Prostate gland (tissue), 2 donors: ENCODE results near the gene PLCB4. TPM values are rescaled to one million over a fixed set of nuclear protein-coding genes. Genes with fewer than 3 reads are reported as not detected.
"Not testable (repeated sequence)": the region's sequence is repeated elsewhere in the genome, so short reads cannot be mapped to it uniquely, and the experiment has no call there.

Source experiments
- DNase-seq: peaks from one replicate; pipeline ENCODE4 v3.0.0-alpha.2; 2019; ENCODE audit warnings: low spot score
- H3K27ac ChIP-seq, 2 donors: fragments of 200-600 bp; sonication (generic); 2 replicates each; pipeline ENCODE4 v1.5.1; 2017 to 2019
- H3K27me3 ChIP-seq: fragments of 200-600 bp; sonication (generic); replicated peaks from 2 replicates; pipeline ENCODE4 v1.5.1; 2019; ENCODE audit not compliant: insufficient read depth
- H3K36me3 ChIP-seq, 2 donors: fragments of 200-600 bp; sonication (generic); 1 replicate in 1 of 2; 2 replicates in 1 of 2; pipeline versions ENCODE4 v1.5.1 to v1.8.1; 2017 to 2019
- H3K4me1 ChIP-seq: fragments of 200-600 bp; sonication (generic); replicated peaks from 2 replicates; pipeline ENCODE4 v1.5.1; 2019
- H3K4me3 ChIP-seq, 2 donors: fragments of 200-600 bp; sonication (generic); 2 replicates each; pipeline ENCODE4 v1.5.1; 2017 to 2019
- H3K9me3 ChIP-seq: fragments of 200-600 bp; sonication (generic); 2 replicates; pipeline ENCODE4 v1.5.1; 2017
- CTCF ChIP-seq, 4 experiments: fragments of 200-600 bp in 2 of 4; fragments of 450-650 bp in 2 of 4; sonication (generic) in 2 of 4; IDR thresholded peaks; 1 replicate in 3 of 4; 2 replicates in 1 of 4; pipeline ENCODE4 v1.5.1; 2016 to 2019; ENCODE audit warnings: antibody characterized with exemption in 4 of 4, mild to moderate bottlenecking in 2 of 4, moderate library complexity in 2 of 4
- POLR2A ChIP-seq: fragments of 450-650 bp; IDR thresholded peaks from one replicate; pipeline ENCODE4 v1.6.1; 2016; ENCODE audit warnings: antibody characterized with exemption, mild to moderate bottlenecking
- POLR2AphosphoS5 ChIP-seq: sonication (generic); formaldehyde crosslinking; IDR thresholded peaks from one replicate; pipeline ENCODE4 v1.6.1; 2017; ENCODE audit warnings: antibody characterized with exemption
- WGBS: methylation state at CpG from one replicate; pipeline ENCODE4 v1.1.5; 2018; 5-methylcytosine and 5-hydroxymethylcytosine counted together
- intact Hi-C: fragments of 100-400 bp; cut with DNase I; formaldehyde crosslinking; loops from one replicate; pipeline ENCODE4 v1.14.2; 2022
- total RNA-seq, 2 donors: library from RNA; depleted of rRNA; stranded (reverse); fragments of >200 nt; gene quantifications; one replicate each; pipeline ENCODE4 v1.1.0, GENCODE V29; 2016

The PLCB4 gene
- total RNA-seq, 2 donors from 2014 or later = 9.1 to 11.6 TPM

GRCh38 chr20:9040863-9041524 lies 27.9 kb upstream of the PLCB4 start:
- Histone ChIP-seq H3K27ac (no peak overlapping the region), H3K4me3 (no peak overlapping the region), H3K9me3 (no peaks in the 10 kb centered on the region), H3K4me1 (no peaks in the 10 kb centered on the region), H3K27me3 (no peaks in the 10 kb centered on the region), H3K36me3 (no peaks in the 10 kb centered on the region)
- intact Hi-C loops = no loop called here
- DNase-seq = no peak
- TF ChIP-seq POLR2AphosphoS5 (no peak), POLR2A (no peak), CTCF (IDR thresholded peaks at IDR 0.05) (no peak)
- WGBS = 100% methylated on average over 1 of the region's 1 CpG

- Histone ChIP-seq H3K4me3 (no peak overlapping the region), H3K36me3 (no peaks in the 10 kb centered on the region), H3K4me1 (no peaks in the 10 kb centered on the region), H3K27ac (no peak overlapping the region), H3K27me3 (no peaks in the 10 kb centered on the region), H3K9me3 (no peaks in the 10 kb centered on the region)
- DNase-seq = no peak
- intact Hi-C loops = no loop called here
- no peak for TF ChIP-seq POLR2A
- TF ChIP-seq POLR2AphosphoS5 = no peak
- WGBS = 53% methylated on average over 5 of the region's 5 CpGs
These were observed 25.5 kb upstream of the PLCB4 start for GRCh38 chr20:9043364-9043763.

GRCh38 chr20:9047928-9048327 lies 21.0 kb upstream of the PLCB4 start:
- H3K4me1 ChIP-seq, DNase-seq, intact Hi-C loops, H3K27me3 ChIP-seq, H3K36me3 ChIP-seq, H3K27ac ChIP-seq, H3K9me3 ChIP-seq, H3K4me3 ChIP-seq: not testable (repeated sequence)
- WGBS = 85% methylated on average over 1 of the region's 1 CpG

GRCh38 chr20:9051508-9051907 lies 17.4 kb upstream of the PLCB4 start:
- no peaks in the 10 kb centered on the region for H3K27me3 ChIP-seq
- no peak overlapping the region for H3K27ac ChIP-seq
- intact Hi-C loops = no loop called here
- WGBS = 84% methylated on average over 2 of the region's 2 CpGs
- no peaks in the 10 kb centered on the region for H3K9me3 ChIP-seq
- no peaks in the 10 kb centered on the region for H3K36me3 ChIP-seq
- no peak for TF ChIP-seq POLR2A
- TF ChIP-seq POLR2AphosphoS5 = no peak
- no peak for TF ChIP-seq CTCF (IDR thresholded peaks at IDR 0.05)
- no peak overlapping the region for H3K4me3 ChIP-seq
- DNase-seq = no peak
- no peaks in the 10 kb centered on the region for H3K4me1 ChIP-seq

- intact Hi-C loops = no loop called here
- TF ChIP-seq CTCF (IDR thresholded peaks at IDR 0.05) = no peak
- no peak for TF ChIP-seq POLR2AphosphoS5
- no peak for TF ChIP-seq POLR2A
- Histone ChIP-seq H3K27ac (no peak overlapping the region), H3K36me3 (no peaks in the 10 kb centered on the region), H3K4me3 (no peak overlapping the region), H3K9me3 (no peaks in the 10 kb centered on the region), H3K27me3 (no peaks in the 10 kb centered on the region), H3K4me1 (no peaks in the 10 kb centered on the region)
- 95% methylated on average over 3 of the region's 3 CpGs for WGBS
- no peak for DNase-seq
These were observed 16.8 kb upstream of the PLCB4 start for GRCh38 chr20:9052136-9052535.

GRCh38 chr20:9053108-9053507 lies 15.8 kb upstream of the PLCB4 start:
- H3K27ac ChIP-seq = no peak overlapping the region
- intact Hi-C loops = no loop called here

More at GRCh38 chr20:9053108-9053507, 15.8 kb upstream of the PLCB4 start:
- Histone ChIP-seq H3K4me1 (no peaks in the 10 kb centered on the region), H3K4me3 (no peak overlapping the region), H3K36me3 (no peaks in the 10 kb centered on the region), H3K9me3 (no peaks in the 10 kb centered on the region), H3K27me3 (no peaks in the 10 kb centered on the region)
- TF ChIP-seq CTCF (IDR thresholded peaks at IDR 0.05) (no peak), POLR2A (no peak), POLR2AphosphoS5 (no peak)
- no peak for DNase-seq
- WGBS = 76% methylated on average over 3 of the region's 3 CpGs
